Trophoblast cell (in vitro differentiated cells and primary cell): ENCODE results near the gene GARS1.

Source experiments
- DNase-seq, 2 donors: peaks; one replicate each; pipeline ENCODE4 v3.0.0-alpha.2; 2016
- H2AFZ ChIP-seq: 2 replicates; pipeline ENCODE4 v1.6.1; 2013; ENCODE audit warnings: low read length, moderate library complexity, mild to moderate bottlenecking; ENCODE audit not compliant: insufficient read depth, poor library complexity
- H2AK5ac ChIP-seq: 2 replicates; pipeline ENCODE4 v1.6.1; 2013; ENCODE audit warnings: mild to moderate bottlenecking, low read length
- H2BK120ac ChIP-seq: 2 replicates; pipeline ENCODE4 v1.6.1; 2013; ENCODE audit warnings: low read length, mild to moderate bottlenecking, moderate library complexity; ENCODE audit not compliant: insufficient read depth, poor library complexity
- H2BK12ac ChIP-seq: 2 replicates; pipeline ENCODE4 v1.6.1; 2013; ENCODE audit warnings: mild to moderate bottlenecking, low read length, moderate library complexity
- H2BK5ac ChIP-seq: 2 replicates; pipeline ENCODE4 v1.6.1; 2013; ENCODE audit warnings: low read length, low read depth, moderate library complexity, mild to moderate bottlenecking; ENCODE audit not compliant: poor library complexity
- H3K14ac ChIP-seq: 2 replicates; pipeline ENCODE4 v1.6.1; 2013; ENCODE audit warnings: mild to moderate bottlenecking, low read length
- H3K18ac ChIP-seq: 2 replicates; pipeline ENCODE4 v1.6.1; 2013; ENCODE audit warnings: mild to moderate bottlenecking, low read length
- H3K23ac ChIP-seq: 2 replicates; pipeline ENCODE4 v1.6.1; 2013; ENCODE audit warnings: low read length
- H3K27ac ChIP-seq: 2 replicates; pipeline ENCODE4 v1.5.1; 2013; ENCODE audit warnings: low read depth, mild to moderate bottlenecking, inconsistent platforms, low read length, moderate library complexity
- H3K27me3 ChIP-seq: 2 replicates; pipeline ENCODE4 v1.6.1; 2013; ENCODE audit warnings: inconsistent platforms, mild to moderate bottlenecking, low read length, moderate library complexity; ENCODE audit not compliant: insufficient read depth
- H3K36me3 ChIP-seq, 2 experiments: 1 replicate in 1 of 2; 2 replicates in 1 of 2; pipeline ENCODE4 v1.6.1; 2013; ENCODE audit warnings: low read length in 2 of 2, mild to moderate bottlenecking in 2 of 2, moderate library complexity in 1 of 2; ENCODE audit not compliant: insufficient read depth in 2 of 2, control insufficient read depth in 1 of 2
- H3K4ac ChIP-seq: 2 replicates; pipeline ENCODE4 v1.6.1; 2013; ENCODE audit warnings: low read depth, mild to moderate bottlenecking, low read length, moderate library complexity
- H3K4me1 ChIP-seq, 2 experiments: 1 replicate in 1 of 2; 2 replicates in 1 of 2; pipeline ENCODE4 v1.6.1; 2013; ENCODE audit warnings: low read length in 2 of 2, mild to moderate bottlenecking in 2 of 2, moderate library complexity in 1 of 2; ENCODE audit not compliant: insufficient read depth in 2 of 2, control insufficient read depth in 1 of 2
- H3K4me2 ChIP-seq: 2 replicates; pipeline ENCODE4 v1.6.1; 2013; ENCODE audit warnings: inconsistent platforms, mild to moderate bottlenecking, low read length, moderate library complexity
- H3K4me3 ChIP-seq: 2 replicates; pipeline ENCODE4 v1.5.1; 2013; ENCODE audit warnings: mild to moderate bottlenecking, low read depth, low read length, inconsistent platforms
- H3K79me1 ChIP-seq: one replicate; pipeline ENCODE4 v1.6.1; 2013; ENCODE audit warnings: low read length
- H3K79me2 ChIP-seq: 2 replicates; pipeline ENCODE4 v1.6.1; 2013; ENCODE audit warnings: low read length, mild to moderate bottlenecking; ENCODE audit not compliant: control insufficient read depth, insufficient read depth, poor library complexity
- H3K9ac ChIP-seq: 2 replicates; pipeline ENCODE4 v1.6.1; 2013; ENCODE audit warnings: mild to moderate bottlenecking, low read length
- H3K9me3 ChIP-seq: 2 replicates; pipeline ENCODE4 v1.6.1; 2013; ENCODE audit warnings: low read depth, mild to moderate bottlenecking, control low read depth, inconsistent platforms, low read length; ENCODE audit not compliant: insufficient read depth
- H4K12ac ChIP-seq: 2 replicates; pipeline ENCODE4 v1.6.1; 2013; ENCODE audit warnings: low read depth, mild to moderate bottlenecking, low read length, moderate library complexity
- H4K8ac ChIP-seq: 2 replicates; pipeline ENCODE4 v1.6.1; 2013; ENCODE audit warnings: low read depth, mild to moderate bottlenecking, low read length, moderate library complexity
- H4K91ac ChIP-seq: one replicate; pipeline ENCODE4 v1.6.1; 2013; ENCODE audit warnings: low read depth, mild to moderate bottlenecking, low read length, moderate library complexity
- WGBS: extraction: QIAGEN DNeasy Blood & Tissue Kit; methylation state at CpG from one replicate; pipeline ENCODE4 v1.1.7; 2013; ENCODE audit warnings: missing lambda C conversion rate; ENCODE audit not compliant: insufficient read length, insufficient coverage; ENCODE audit errors: extremely low coverage; 5-methylcytosine and 5-hydroxymethylcytosine counted together

The GARS1 gene

GRCh38 chr7:30561389-30561788 lies 33.3 kb upstream of the GARS1 start:
- Histone ChIP-seq H3K79me1 (peaks cover 7% of the 10 kb centered on the region), H2BK5ac (no peak overlapping the region), H2BK12ac (no peak overlapping the region), H3K27ac (no peak overlapping the region), H3K14ac (no peak overlapping the region), H2BK120ac (no peak overlapping the region), H4K12ac (no peak overlapping the region), H3K4me3 (no peak overlapping the region), H2AFZ (no peak overlapping the region), H3K4me2 (no peak overlapping the region), H3K27me3 (no peaks in the 10 kb centered on the region), H3K4ac (no peak overlapping the region), H3K18ac (no peak overlapping the region), H3K4me1 (peaks cover 5 to 9% of the 10 kb centered on the region in 2 experiments), H3K79me2 (no peaks in the 10 kb centered on the region), H3K23ac (no peak overlapping the region), H4K91ac (no peak overlapping the region), H2AK5ac (no peak overlapping the region), H3K36me3 (no peaks in the 10 kb centered on the region), H3K9me3 (no peaks in the 10 kb centered on the region), H4K8ac (no peak overlapping the region), H3K9ac (no peak overlapping the region)
- no peak for DNase-seq
- no CpG with 5 or more reads among the region's 6 CpGs for WGBS

DNA sequence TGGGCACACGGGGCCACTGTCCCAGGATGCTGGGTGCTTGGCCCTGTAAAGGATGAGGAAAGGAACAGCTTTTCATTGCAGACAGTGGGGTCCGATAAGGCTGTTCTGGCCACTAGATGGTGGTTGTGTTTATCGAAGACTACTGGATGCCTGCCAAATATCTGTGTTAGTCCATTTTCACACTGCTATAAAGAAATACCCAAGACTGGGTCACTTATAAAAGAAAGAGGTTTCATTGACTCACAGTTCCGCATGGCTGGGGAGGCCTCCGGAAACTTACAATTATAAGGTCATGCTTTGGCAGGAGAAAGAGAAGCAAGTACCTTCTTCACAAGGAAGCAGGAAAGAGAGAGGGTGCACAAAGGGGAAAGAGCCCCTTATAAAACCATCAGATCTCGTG lies 32.2 kb upstream of the GARS1 start:
- H3K18ac ChIP-seq, result no peak overlapping the region
- H3K4me3 ChIP-seq, result no peak overlapping the region
- no peak overlapping the region for H4K8ac ChIP-seq
- no peak overlapping the region for H2AFZ ChIP-seq
- H2BK5ac ChIP-seq, result no peak overlapping the region
- no peak overlapping the region for H3K4me2 ChIP-seq
- no peak overlapping the region for H3K27ac ChIP-seq
- no peak overlapping the region for H3K14ac ChIP-seq
- no peak for DNase-seq
- no peak overlapping the region for H3K9ac ChIP-seq
- H4K12ac ChIP-seq, result no peak overlapping the region
- H3K27me3 ChIP-seq, result no peaks in the 10 kb centered on the region
- no peak overlapping the region for H2BK120ac ChIP-seq
- WGBS, result no CpG with 5 or more reads among the region's 6 CpGs
- peaks cover 7% of the 10 kb centered on the region for H3K79me1 ChIP-seq
- H2BK12ac ChIP-seq, result no peak overlapping the region
- H3K4me1 ChIP-seq, result peaks cover 5 to 9% of the 10 kb centered on the region in 2 experiments
- no peak overlapping the region for H3K4ac ChIP-seq
- H4K91ac ChIP-seq, result no peak overlapping the region
- no peaks in the 10 kb centered on the region for H3K79me2 ChIP-seq
- H3K9me3 ChIP-seq, result no peaks in the 10 kb centered on the region
- H3K36me3 ChIP-seq, result no peaks in the 10 kb centered on the region
- H3K23ac ChIP-seq, result no peak overlapping the region
- no peak overlapping the region for H2AK5ac ChIP-seq

GRCh38 chr7:30562909-30563308 lies 31.8 kb upstream of the GARS1 start:
- no peak overlapping the region for H2AFZ ChIP-seq
- no peaks in the 10 kb centered on the region for H3K79me2 ChIP-seq
- no peak overlapping the region for H3K18ac ChIP-seq
- H2BK12ac ChIP-seq, result no peak overlapping the region
- no peaks in the 10 kb centered on the region for H3K9me3 ChIP-seq
- no peak overlapping the region for H2BK5ac ChIP-seq
- DNase-seq, result no peak
- peaks cover 7% of the 10 kb centered on the region for H3K79me1 ChIP-seq
- no peaks in the 10 kb centered on the region for H3K36me3 ChIP-seq
- H3K14ac ChIP-seq, result no peak overlapping the region
- no peak overlapping the region for H2BK120ac ChIP-seq
- H3K4ac ChIP-seq, result no peak overlapping the region
- no peak overlapping the region for H3K4me3 ChIP-seq
- no peak overlapping the region for H3K27ac ChIP-seq
- H3K4me2 ChIP-seq, result no peak overlapping the region
- H3K27me3 ChIP-seq, result no peaks in the 10 kb centered on the region
- no peak overlapping the region for H3K23ac ChIP-seq
- no peak overlapping the region for H4K12ac ChIP-seq
- no peak overlapping the region for H2AK5ac ChIP-seq
- no peak overlapping the region for H4K8ac ChIP-seq
- H3K4me1 ChIP-seq, result peaks cover 5 to 9% of the 10 kb centered on the region in 2 experiments
- no CpG with 5 or more reads among the region's 8 CpGs for WGBS
- H4K91ac ChIP-seq, result no peak overlapping the region
- no peak overlapping the region for H3K9ac ChIP-seq

DNA sequence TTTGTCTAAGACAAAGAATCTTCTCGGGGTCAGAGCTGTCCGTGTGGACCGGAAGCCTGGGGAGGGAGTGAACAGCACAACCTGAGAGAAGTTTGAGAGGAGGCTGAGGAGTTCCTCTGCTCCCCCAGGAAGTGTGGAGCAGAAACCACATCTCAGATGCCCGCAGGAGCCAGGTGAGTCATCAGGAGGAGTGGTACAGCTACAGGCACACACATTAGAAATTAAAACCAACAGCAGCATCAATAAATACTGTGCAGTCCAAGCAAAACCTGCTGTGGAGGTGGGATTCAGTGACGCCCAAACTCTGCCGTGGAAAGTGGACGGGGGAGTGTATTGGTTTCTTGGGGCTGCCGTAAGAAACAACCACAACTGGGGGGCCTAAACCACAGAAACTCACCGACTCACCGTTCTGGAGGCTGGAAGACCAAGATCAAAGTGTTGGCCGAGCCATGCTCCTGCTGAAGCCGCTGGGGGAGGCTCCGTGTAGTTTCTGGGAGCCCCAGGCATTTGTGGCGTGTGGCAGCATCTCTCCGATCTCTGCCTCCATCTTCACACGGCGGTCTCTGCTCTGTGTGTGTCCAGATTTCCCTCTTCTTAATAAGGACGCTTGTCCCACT lies 31.2 kb upstream of the GARS1 start:
- H3K36me3 ChIP-seq, result no peaks in the 10 kb centered on the region

More for the DNA sequence above, 31.2 kb upstream of the GARS1 start:
- no peak overlapping the region for H2BK12ac ChIP-seq
- no peak overlapping the region for H2BK120ac ChIP-seq
- no peak overlapping the region for H2BK5ac ChIP-seq
- no peak overlapping the region for H3K27ac ChIP-seq
- no peaks in the 10 kb centered on the region for H3K79me2 ChIP-seq
- H3K9ac ChIP-seq, result no peak overlapping the region
- no CpG with 5 or more reads among the region's 18 CpGs for WGBS
- H3K27me3 ChIP-seq, result no peaks in the 10 kb centered on the region
- H3K23ac ChIP-seq, result no peak overlapping the region
- no peak overlapping the region for H2AFZ ChIP-seq
- no peak overlapping the region for H3K4me2 ChIP-seq
- H2AK5ac ChIP-seq, result no peak overlapping the region
- H3K4ac ChIP-seq, result no peak overlapping the region
- H3K4me1 ChIP-seq, result peaks cover 5 to 9% of the 10 kb centered on the region in 2 experiments
- no peak for DNase-seq
- no peak overlapping the region for H3K4me3 ChIP-seq
- no peak overlapping the region for H3K14ac ChIP-seq
- no peak overlapping the region for H4K8ac ChIP-seq
- H4K12ac ChIP-seq, result no peak overlapping the region
- H3K18ac ChIP-seq, result no peak overlapping the region
- H4K91ac ChIP-seq, result no peak overlapping the region
- no peaks in the 10 kb centered on the region for H3K9me3 ChIP-seq
- peaks cover 7% of the 10 kb centered on the region for H3K79me1 ChIP-seq
